ENCODE results near the gene LZTS3.

GRCh38 chr20:3167738-3168078 is 5.6 kb downstream of the LZTS3 start:
- TF ChIP-seq MAFK (IDR thresholded peaks at IDR 0.05; ENCODE audit: partially characterized antibody) (no peak), SMC3 (IDR thresholded peaks at IDR 0.05) (no peak), ESRRA (IDR thresholded peaks at IDR 0.05; ENCODE audit: borderline replicate concordance, low read length) (no peak), POLR2A (IDR thresholded peaks at IDR 0.05; ENCODE audit: low read length) (no peak)

Data from A549 (cell line).